IMR-90 (cell line): ENCODE data around the gene SLC25A30.

ENCODE experiments used
- CTCF ChIP-seq: conservative IDR thresholded peaks from 2 replicates; pipeline ENCODE4 v1.5.1; 2012; ENCODE audit warnings: mild to moderate bottlenecking, low read depth, low read length, improper control_type of control experiment
- MAFK ChIP-seq: IDR thresholded peaks from 2 replicates; pipeline ENCODE4 v1.6.1; 2012; ENCODE audit warnings: low read depth, low read length, improper control_type of control experiment
- POLR2A ChIP-seq: IDR thresholded peaks from 2 replicates; pipeline ENCODE4 v1.6.1; 2012; ENCODE audit warnings: mild to moderate bottlenecking, low read depth, low read length
- SMC3 ChIP-seq: fragments of 150-350 bp; IDR thresholded peaks from 2 replicates; pipeline ENCODE4 v1.6.1; 2016; ENCODE audit warnings: low read depth, mild to moderate bottlenecking, antibody characterized with exemption, low read length, moderate library complexity
- TF ChIP-seq, protein P1 (sequence below): fragments of 150-350 bp; IDR thresholded peaks from 2 replicates; pipeline ENCODE4 v1.6.1; 2016; ENCODE audit warnings: low read depth, mild to moderate bottlenecking, low read length, moderate library complexity, borderline replicate concordance

DNA sequence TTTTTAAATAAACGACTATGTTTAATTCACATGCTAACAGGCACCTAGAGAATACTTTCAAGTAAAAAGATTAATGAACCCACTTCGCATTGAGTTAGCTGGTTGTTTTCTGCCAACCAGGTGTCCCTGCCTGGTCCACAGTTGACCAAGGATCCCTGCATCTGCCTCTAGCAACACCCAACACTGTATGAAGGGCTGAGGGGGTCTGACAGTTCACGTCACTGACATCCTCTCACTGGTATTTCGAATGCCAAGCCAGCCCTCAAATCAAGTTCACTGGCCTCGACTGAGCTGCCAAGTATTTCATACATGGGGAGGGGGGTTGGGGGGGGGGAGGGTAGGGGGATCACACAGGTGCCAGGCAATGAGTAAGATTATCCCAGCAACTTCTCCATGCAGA is 25.4 kb downstream of the SLC25A30 start:
- TF ChIP-seq CTCF = no peak
- no peak for TF ChIP-seq POLR2A
- no peak for TF ChIP-seq SMC3
- TF ChIP-seq, protein P1, sequence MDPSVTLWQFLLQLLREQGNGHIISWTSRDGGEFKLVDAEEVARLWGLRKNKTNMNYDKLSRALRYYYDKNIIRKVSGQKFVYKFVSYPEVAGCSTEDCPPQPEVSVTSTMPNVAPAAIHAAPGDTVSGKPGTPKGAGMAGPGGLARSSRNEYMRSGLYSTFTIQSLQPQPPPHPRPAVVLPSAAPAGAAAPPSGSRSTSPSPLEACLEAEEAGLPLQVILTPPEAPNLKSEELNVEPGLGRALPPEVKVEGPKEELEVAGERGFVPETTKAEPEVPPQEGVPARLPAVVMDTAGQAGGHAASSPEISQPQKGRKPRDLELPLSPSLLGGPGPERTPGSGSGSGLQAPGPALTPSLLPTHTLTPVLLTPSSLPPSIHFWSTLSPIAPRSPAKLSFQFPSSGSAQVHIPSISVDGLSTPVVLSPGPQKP = no peak
- TF ChIP-seq MAFK = no peak
